ENCODE measurements around the gene CHST14.
"Not testable (repeated sequence)": the region's sequence is repeated elsewhere in the genome, so short reads cannot be mapped to it uniquely, and the experiment has no call there.

Gene CHST14

GRCh38 chr15:40440743-40441564 lies 29.8 kb upstream of the CHST14 start, which contains the start of gene BAHD1:
Gene BAHD1, plus strand, starts transcription at chr15:40440953. Its CDS starts 17,512 bp downstream, at chr15:40458465.
- DNase-seq (ENCODE audit: low spot score): peak; percentile 100

- peak; percentile 51 for DNase-seq (ENCODE audit: low spot score)
Measured at GRCh38 chr15:40441565-40442531, 28.9 kb upstream of the CHST14 start.

- no peak for DNase-seq (ENCODE audit: low spot score)
Measured at GRCh38 chr15:40443255-40443654, 27.5 kb upstream of the CHST14 start.

GRCh38 chr15:40443846-40444245 lies 26.9 kb upstream of the CHST14 start:
- DNase-seq (ENCODE audit: low spot score): no peak

GRCh38 chr15:40444736-40445135 lies 26.0 kb upstream of the CHST14 start:
- no peak for DNase-seq (ENCODE audit: low spot score)

- no peak for DNase-seq (ENCODE audit: low spot score)
Measured at GRCh38 chr15:40445421-40445922, 25.3 kb upstream of the CHST14 start.

- DNase-seq (ENCODE audit: low spot score): no peak
Measured at GRCh38 chr15:40446144-40446543, 24.6 kb upstream of the CHST14 start.

- DNase-seq (ENCODE audit: low spot score): no peak
Measured at GRCh38 chr15:40448354-40448753, 22.4 kb upstream of the CHST14 start.

GRCh38 chr15:40449275-40449674 lies 21.5 kb upstream of the CHST14 start:
- no peak for DNase-seq (ENCODE audit: low spot score)

GRCh38 chr15:40450047-40450446 lies 20.7 kb upstream of the CHST14 start:
- DNase-seq (ENCODE audit: low spot score): no peak

GRCh38 chr15:40451527-40452158 lies 19.1 kb upstream of the CHST14 start:
- DNase-seq (ENCODE audit: low spot score): no peak

GRCh38 chr15:40452296-40453090 lies 18.3 kb upstream of the CHST14 start:
- no peak for DNase-seq (ENCODE audit: low spot score)

- not testable (repeated sequence) for DNase-seq (ENCODE audit: low spot score)
Measured at GRCh38 chr15:40453941-40454340, 16.8 kb upstream of the CHST14 start.

GRCh38 chr15:40454904-40455391 lies 15.8 kb upstream of the CHST14 start:
- DNase-seq (ENCODE audit: low spot score): no peak

GRCh38 chr15:40456299-40456712 lies 14.5 kb upstream of the CHST14 start:
- DNase-seq (ENCODE audit: low spot score): no peak

- no peak for DNase-seq (ENCODE audit: low spot score)
Measured at GRCh38 chr15:40456738-40457137, 14.0 kb upstream of the CHST14 start.

GRCh38 chr15:40458495-40459371 lies 12.1 kb upstream of the CHST14 start:
- no peak for DNase-seq (ENCODE audit: low spot score)

GRCh38 chr15:40459391-40460015 lies 11.3 kb upstream of the CHST14 start:
- no peak for DNase-seq (ENCODE audit: low spot score)

- no peak for DNase-seq (ENCODE audit: low spot score)
Measured at GRCh38 chr15:40460404-40460803, 10.4 kb upstream of the CHST14 start.

GRCh38 chr15:40461958-40462357 lies 8.8 kb upstream of the CHST14 start:
- DNase-seq (ENCODE audit: low spot score): no peak
